Ishikawa (cell line): ENCODE measurements around the gene LMAN2.

Source experiments
- CEBPB ChIP-seq: IDR thresholded peaks from 2 replicates; pipeline ENCODE4 v1.6.1; 2012
- EP300 ChIP-seq: IDR thresholded peaks from 2 replicates; pipeline ENCODE4 v1.6.1; 2012; ENCODE audit warnings: borderline replicate concordance
- FOXM1 ChIP-seq: IDR thresholded peaks from 2 replicates; pipeline ENCODE4 v1.6.1; 2012; ENCODE audit warnings: low read depth, borderline replicate concordance
- TCF12 ChIP-seq: IDR thresholded peaks from 2 replicates; pipeline ENCODE4 v1.6.1; 2012; ENCODE audit warnings: low read depth
- TEAD4 ChIP-seq: IDR thresholded peaks from 2 replicates; pipeline ENCODE4 v1.6.1; 2012

- TF ChIP-seq TCF12 = no peak
- TF ChIP-seq TEAD4 = no peak
- no peak for TF ChIP-seq EP300
- TF ChIP-seq CEBPB = no peak
- no peak for TF ChIP-seq FOXM1
Measured at GRCh38 chr5:177382423-177383029, 31.1 kb upstream of the LMAN2 start.
